Stomach (tissue), 9 donors: ENCODE results near the gene UCP1. TPM values are rescaled to one million over a fixed set of nuclear protein-coding genes. Genes with fewer than 3 reads are reported as not detected.
"Not testable (repeated sequence)": the region's sequence is repeated elsewhere in the genome, so short reads cannot be mapped to it uniquely, and the experiment has no call there.

ENCODE experiments used
- DNase-seq, 2 donors: peaks; one replicate each; pipeline versions ENCODE4 v3.0.0 to v3.0.0-alpha.2; 2013 to 2019
- H3K27ac ChIP-seq, 5 donors: fragments of 200-600 bp in 4 of 5; sonication (generic) in 4 of 5; one replicate each; pipeline ENCODE4 v1.5.1; 2013 to 2019; ENCODE audit warnings: mild to moderate bottlenecking in 1 of 5, moderate library complexity in 1 of 5
- H3K27me3 ChIP-seq, 3 donors: fragments of 200-600 bp; sonication (generic); one replicate each; pipeline ENCODE4 v1.5.1; 2017 to 2019; ENCODE audit warnings: mixed run types in 1 of 3
- H3K36me3 ChIP-seq, 4 donors: fragments of 200-600 bp; sonication (generic); 1 replicate in 3 of 4; 2 replicates in 1 of 4; pipeline ENCODE4 v1.5.1; 2016 to 2019
- H3K4me1 ChIP-seq, 4 donors: fragments of 200-600 bp; sonication (generic); one replicate each; pipeline ENCODE4 v1.5.1; 2016 to 2019
- H3K4me3 ChIP-seq, 4 donors: fragments of 200-600 bp; sonication (generic) in 3 of 4; one replicate each; pipeline ENCODE4 v1.5.1; 2016 to 2019; ENCODE audit warnings: mild to moderate bottlenecking in 1 of 4
- H3K9me3 ChIP-seq, 4 donors: fragments of 200-600 bp; sonication (generic); one replicate each; pipeline ENCODE4 v1.5.1; 2016 to 2019
- POLR2A ChIP-seq, 4 donors: fragments of 450-650 bp; IDR thresholded peaks; one replicate each; pipeline ENCODE4 v1.6.1; 2016; ENCODE audit warnings: antibody characterized with exemption in 4 of 4, control low read depth in 2 of 4, mild to moderate bottlenecking in 1 of 4, moderate library complexity in 1 of 4
- WGBS, 5 donors: extraction: QIAGEN DNeasy Blood & Tissue Kit in 3 of 5; methylation state at CpG; one replicate each; pipeline versions ENCODE4 v1.1.5 to v1.1.7; 2013 to 2018; 5-methylcytosine and 5-hydroxymethylcytosine counted together
- intact Hi-C: fragments of 100-400 bp; cut with DNase I; formaldehyde crosslinking; loops from one replicate; pipeline ENCODE4 v1.15.1; 2023; ENCODE audit warnings: low total_unique reads
- polyA plus RNA-seq, 3 donors: library from polyadenylated mRNA; stranded (reverse); fragments of 200-250 nt; gene quantifications; one replicate each; pipeline ENCODE4 v1.2.3, GENCODE V29; 2013
- small RNA-seq, 4 donors: library from RNA; depleted of rRNA; stranded (forward); fragments of <200 nt; gene quantifications; one replicate each; pipeline ENCODE3, GENCODE V24; 2016
- total RNA-seq, 5 donors: library from RNA; depleted of rRNA; stranded (reverse); fragments of >200 nt; gene quantifications; one replicate each; pipeline versions ENCODE4 v1.1.0 to v1.2.3, GENCODE V29; 2014 to 2016
- TF ChIP-seq, protein P1 (sequence below), 7 experiments: fragments of 450-650 bp in 4 of 7; fragments of 200-600 bp in 3 of 7; sonication (generic) in 3 of 7; IDR thresholded peaks; one replicate each; pipeline ENCODE4 v1.5.1; 2016 to 2019; ENCODE audit warnings: antibody characterized with exemption in 7 of 7, control low read depth in 2 of 7, mild to moderate bottlenecking in 1 of 7
- donor health status: healthy with polysubstance abuse.
- donor health status: Bipolar disorder and iron deficiency.
- donor health status: healthy.

Gene UCP1
- total and polyA plus RNA-seq, 8 donors: 0.37 TPM; not detected in 7

DNA sequence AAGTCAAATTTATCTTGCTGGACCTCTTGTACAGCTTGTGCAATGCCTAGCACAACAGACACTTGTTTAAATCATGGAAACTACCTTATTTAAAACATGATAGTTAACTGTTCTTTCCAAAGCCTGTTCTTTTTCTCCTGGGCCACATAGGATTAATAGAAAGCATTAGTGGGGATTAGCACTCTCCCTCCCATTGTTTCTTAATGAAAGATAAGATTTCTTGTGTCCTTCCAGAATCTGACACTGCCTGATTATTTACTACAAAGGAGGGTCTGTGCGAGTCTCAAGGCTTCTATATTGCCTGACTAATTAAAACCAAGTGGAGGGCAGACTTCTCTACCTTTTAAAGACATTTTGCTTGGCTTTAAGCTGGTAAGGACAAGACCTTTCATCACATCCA, 53.3 kb downstream of the UCP1 start:
- H3K36me3 ChIP-seq: no peaks in the 10 kb centered on the region
- no peak overlapping the region for H3K4me3 ChIP-seq
- no peak for DNase-seq
- H3K27me3 ChIP-seq: no peaks in the 10 kb centered on the region
- 0 to 34% (median 25%) methylated on average over 1 of the region's 1 CpG for WGBS, 5 donors
- no peaks in the 10 kb centered on the region for H3K4me1 ChIP-seq
- intact Hi-C loops: no loop called here
- TF ChIP-seq POLR2A (IDR thresholded peaks at IDR 0.05): no peak
- TF ChIP-seq, protein P1, sequence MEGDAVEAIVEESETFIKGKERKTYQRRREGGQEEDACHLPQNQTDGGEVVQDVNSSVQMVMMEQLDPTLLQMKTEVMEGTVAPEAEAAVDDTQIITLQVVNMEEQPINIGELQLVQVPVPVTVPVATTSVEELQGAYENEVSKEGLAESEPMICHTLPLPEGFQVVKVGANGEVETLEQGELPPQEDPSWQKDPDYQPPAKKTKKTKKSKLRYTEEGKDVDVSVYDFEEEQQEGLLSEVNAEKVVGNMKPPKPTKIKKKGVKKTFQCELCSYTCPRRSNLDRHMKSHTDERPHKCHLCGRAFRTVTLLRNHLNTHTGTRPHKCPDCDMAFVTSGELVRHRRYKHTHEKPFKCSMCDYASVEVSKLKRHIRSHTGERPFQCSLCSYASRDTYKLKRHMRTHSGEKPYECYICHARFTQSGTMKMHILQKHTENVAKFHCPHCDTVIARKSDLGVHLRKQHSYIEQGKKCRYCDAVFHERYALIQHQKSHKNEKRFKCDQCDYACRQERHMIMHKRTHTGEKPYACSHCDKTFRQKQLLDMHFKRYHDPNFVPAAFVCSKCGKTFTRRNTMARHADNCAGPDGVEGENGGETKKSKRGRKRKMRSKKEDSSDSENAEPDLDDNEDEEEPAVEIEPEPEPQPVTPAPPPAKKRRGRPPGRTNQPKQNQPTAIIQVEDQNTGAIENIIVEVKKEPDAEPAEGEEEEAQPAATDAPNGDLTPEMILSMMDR (IDR thresholded peaks at IDR 0.05): no peak
- H3K27ac ChIP-seq: no peak overlapping the region
- no peaks in the 10 kb centered on the region for H3K9me3 ChIP-seq

DNA sequence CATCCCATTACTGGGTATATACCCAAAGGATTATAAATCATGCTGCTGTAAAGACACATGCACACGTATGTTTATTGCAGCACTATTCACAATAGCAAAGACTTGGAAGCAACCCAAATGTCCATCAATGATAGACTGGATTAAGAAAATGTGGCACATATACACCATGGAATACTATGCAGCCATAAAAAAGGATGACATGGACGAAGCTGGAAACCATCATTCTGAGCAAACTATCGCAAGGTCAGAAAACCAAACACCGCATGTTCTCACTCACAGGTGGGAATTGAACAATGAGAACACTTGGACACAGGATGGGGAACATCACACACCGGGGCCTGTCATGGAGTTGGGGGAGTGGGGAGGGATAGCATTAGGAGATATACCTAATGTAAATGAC, 55.0 kb downstream of the UCP1 start:
- H3K36me3 ChIP-seq, H3K4me1 ChIP-seq, DNase-seq, H3K9me3 ChIP-seq, H3K27me3 ChIP-seq, H3K27ac ChIP-seq, H3K4me3 ChIP-seq, intact Hi-C loops: not testable (repeated sequence)
- WGBS, 5 donors: 89 to 93% (median 92%) methylated on average over 5 of the region's 5 CpGs

Small RNAs within 50 kb of the gene (small RNA-seq; reads per million reads assigned to genes)
- gene AC108019.1 (0 reads per million in 4 donors), gene RN7SL152P (0 reads per million in 4 donors)

Other genes with a start within 250 kb of the UCP1 start
- 10 to 100 TPM; 28.4 to 75.5 (median 54.3) TPM for gene SCOC, start 195.3 kb downstream of the UCP1 start, total RNA-seq
- 100 to 1,000 TPM in 1 of 3 donors, 10 to 100 TPM in 2; 55.7 to 108 (median 76.5) TPM for gene SCOC, start 195.3 kb downstream of the UCP1 start, polyA plus RNA-seq
- gene CLGN, start 141.3 kb downstream of the UCP1 start, total RNA-seq: 1 to 10 TPM in 3 of 5 donors, under 1 TPM in 1, not detected in 1; 0.45 to 7.6 (median 2.2) TPM
- 1 to 10 TPM in 1 of 3 donors, under 1 TPM in 1, not detected in 1; 0.31 to 1.6 TPM for gene CLGN, start 141.3 kb downstream of the UCP1 start, polyA plus RNA-seq
- gene MGAT4D, start 70.7 kb downstream of the UCP1 start, total RNA-seq: not detected
- gene MGAT4D, start 70.7 kb downstream of the UCP1 start, polyA plus RNA-seq: not detected
- 10 to 100 TPM in 4 of 5 donors, 1 to 10 TPM in 1; 4.3 to 38.7 (median 22.3) TPM for gene ELMOD2, start 44.8 kb downstream of the UCP1 start, total RNA-seq
- 1 to 10 TPM; 2.1 to 6.0 (median 4.2) TPM for gene ELMOD2, start 44.8 kb downstream of the UCP1 start, polyA plus RNA-seq
- gene TBC1D9, start 187.4 kb upstream of the UCP1 start, total RNA-seq: 10 to 100 TPM; 12.1 to 38.2 (median 19.4) TPM
- 10 to 100 TPM in 2 of 3 donors, 1 to 10 TPM in 1; 4.9 to 12.2 (median 11.5) TPM for gene TBC1D9, start 187.4 kb upstream of the UCP1 start, polyA plus RNA-seq